ENCODE data around the gene PHLDA2.

DNA sequence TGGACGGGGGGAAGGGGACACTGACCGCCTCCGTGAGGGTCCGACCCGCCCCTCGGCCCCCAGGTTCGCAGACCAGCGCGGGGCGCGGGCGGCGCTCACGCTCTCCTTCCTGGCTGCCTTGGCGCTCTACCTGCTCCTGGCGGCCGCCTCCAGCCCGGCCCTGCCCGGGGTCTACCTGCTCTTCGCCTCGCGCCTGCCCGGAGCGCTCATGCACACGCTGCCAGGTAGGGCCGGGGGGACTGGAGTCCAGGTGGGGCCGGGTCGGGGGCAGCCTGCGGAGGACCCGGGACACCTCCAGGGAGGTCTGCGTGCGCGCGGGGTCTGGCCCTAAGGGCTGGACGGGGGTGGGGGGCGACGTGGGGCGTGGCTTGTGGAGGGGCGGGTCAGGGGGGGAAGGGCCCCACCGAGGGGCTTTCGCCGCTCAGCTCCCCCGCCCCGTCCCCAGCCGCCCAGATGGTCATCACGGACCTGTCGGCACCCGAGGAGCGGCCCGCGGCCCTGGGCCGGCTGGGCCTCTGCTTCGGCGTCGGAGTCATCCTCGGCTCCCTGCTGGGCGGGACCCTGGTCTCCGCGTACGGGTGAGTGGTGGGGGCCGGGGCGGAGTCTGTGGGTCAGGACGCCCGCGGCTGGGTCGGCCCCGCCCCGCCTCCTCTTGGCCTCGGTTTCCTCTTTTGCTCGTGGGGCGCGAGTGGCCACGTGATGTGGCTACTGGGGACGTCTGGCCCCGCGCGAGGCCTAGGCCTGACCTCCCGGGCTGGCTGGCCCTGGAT, 19.9 kb downstream of the PHLDA2 start:
- TF ChIP-seq, protein P1, sequence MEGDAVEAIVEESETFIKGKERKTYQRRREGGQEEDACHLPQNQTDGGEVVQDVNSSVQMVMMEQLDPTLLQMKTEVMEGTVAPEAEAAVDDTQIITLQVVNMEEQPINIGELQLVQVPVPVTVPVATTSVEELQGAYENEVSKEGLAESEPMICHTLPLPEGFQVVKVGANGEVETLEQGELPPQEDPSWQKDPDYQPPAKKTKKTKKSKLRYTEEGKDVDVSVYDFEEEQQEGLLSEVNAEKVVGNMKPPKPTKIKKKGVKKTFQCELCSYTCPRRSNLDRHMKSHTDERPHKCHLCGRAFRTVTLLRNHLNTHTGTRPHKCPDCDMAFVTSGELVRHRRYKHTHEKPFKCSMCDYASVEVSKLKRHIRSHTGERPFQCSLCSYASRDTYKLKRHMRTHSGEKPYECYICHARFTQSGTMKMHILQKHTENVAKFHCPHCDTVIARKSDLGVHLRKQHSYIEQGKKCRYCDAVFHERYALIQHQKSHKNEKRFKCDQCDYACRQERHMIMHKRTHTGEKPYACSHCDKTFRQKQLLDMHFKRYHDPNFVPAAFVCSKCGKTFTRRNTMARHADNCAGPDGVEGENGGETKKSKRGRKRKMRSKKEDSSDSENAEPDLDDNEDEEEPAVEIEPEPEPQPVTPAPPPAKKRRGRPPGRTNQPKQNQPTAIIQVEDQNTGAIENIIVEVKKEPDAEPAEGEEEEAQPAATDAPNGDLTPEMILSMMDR (IDR thresholded peaks at IDR 0.05): no peak
- TF ChIP-seq POLR2A (IDR thresholded peaks at IDR 0.05): no peak

All from upper lobe of left lung (tissue), 4 donors.